MCF 10A (cell line): ENCODE data around the gene RETREG1. TPM values are rescaled to one million over a fixed set of nuclear protein-coding genes. Genes with fewer than 3 reads are reported as not detected.
A peak's percentile ranks its signal among the peaks of the same experiment; 100 is the strongest.

Experiments used
- BruUV-seq: library from RNA; stranded (reverse); fragments of 400-500 nt; replicated peaks from 2 replicates; lab custom pipeline; 2021; lab: Mats Ljungman, UMichigan
- CTCF ChIA-PET: fragments of 300-600 bp; sonication (Branson Sonifier 250); formaldehyde crosslinking; extraction: SDS; loops from one replicate; lab custom pipeline; 2021; ENCODE audit warnings: antibody characterized with exemption, inconsistent platforms; lab: Yijun Ruan, JAX
- POLR2A ChIA-PET: fragments of 300-600, 350-650 bp; sonication (Branson Sonifier 250); formaldehyde crosslinking; extraction: SDS; loops from one replicate; lab custom pipeline; 2020; ENCODE audit warnings: antibody characterized with exemption, inconsistent platforms; lab: Yijun Ruan, JAX
- DNase-seq: peaks from one replicate; pipeline ENCODE4 v3.0.0-alpha.2; 2018; ENCODE audit not compliant: unreplicated experiment
- H3K27ac Mint-ChIP-seq: one replicate; pipeline ENCODE4 v1.8.0; 2022; ENCODE audit warnings: mild to moderate bottlenecking, low read depth, mixed read lengths; ENCODE audit not compliant: unreplicated experiment
- H3K27me3 Mint-ChIP-seq: one replicate; pipeline ENCODE4 v1.8.0; 2022; ENCODE audit warnings: mixed read lengths; ENCODE audit not compliant: insufficient read depth, unreplicated experiment
- H3K36me3 Mint-ChIP-seq: one replicate; pipeline ENCODE4 v1.8.0; 2022; ENCODE audit warnings: mild to moderate bottlenecking, moderate library complexity, mixed read lengths; ENCODE audit not compliant: insufficient read depth, unreplicated experiment
- H3K4me1 Mint-ChIP-seq: one replicate; pipeline ENCODE4 v1.8.0; 2022; ENCODE audit warnings: mixed read lengths; ENCODE audit not compliant: insufficient read depth, unreplicated experiment
- H3K4me3 Mint-ChIP-seq: one replicate; pipeline ENCODE4 v1.8.0; 2022; ENCODE audit warnings: mild to moderate bottlenecking, moderate library complexity, mixed read lengths; ENCODE audit not compliant: unreplicated experiment
- H3K9me3 Mint-ChIP-seq: one replicate; pipeline ENCODE4 v1.8.0; 2022; ENCODE audit warnings: mixed read lengths; ENCODE audit not compliant: unreplicated experiment
- intact Hi-C: fragments of 100-400 bp; cut with micrococcal nuclease; formaldehyde crosslinking; loops from 2 replicates; pipeline ENCODE4 v1.14.1; 2022
- total RNA-seq: library from RNA; stranded (reverse); gene quantifications from 2 replicates; pipeline ENCODE4 v1.2.3, GENCODE V29; 2022
- TF ChIP-seq, protein P1 (sequence below): fragments of 200-600 bp; IDR thresholded peaks from one replicate; pipeline ENCODE4 v1.8.0; 2022; ENCODE audit warnings: antibody characterized with exemption, mild to moderate bottlenecking; ENCODE audit not compliant: unreplicated experiment

RETREG1 gene
- total RNA-seq, 1 experiment from 2014 or later = 4.9 TPM

GRCh38 chr5:16580382-16580781 is 36.4 kb downstream of the RETREG1 start:
- DNase-seq = no peak
- POLR2A ChIA-PET = no interaction called here
- no peaks in the 10 kb centered on the region for H3K9me3 Mint-ChIP-seq

DNA sequence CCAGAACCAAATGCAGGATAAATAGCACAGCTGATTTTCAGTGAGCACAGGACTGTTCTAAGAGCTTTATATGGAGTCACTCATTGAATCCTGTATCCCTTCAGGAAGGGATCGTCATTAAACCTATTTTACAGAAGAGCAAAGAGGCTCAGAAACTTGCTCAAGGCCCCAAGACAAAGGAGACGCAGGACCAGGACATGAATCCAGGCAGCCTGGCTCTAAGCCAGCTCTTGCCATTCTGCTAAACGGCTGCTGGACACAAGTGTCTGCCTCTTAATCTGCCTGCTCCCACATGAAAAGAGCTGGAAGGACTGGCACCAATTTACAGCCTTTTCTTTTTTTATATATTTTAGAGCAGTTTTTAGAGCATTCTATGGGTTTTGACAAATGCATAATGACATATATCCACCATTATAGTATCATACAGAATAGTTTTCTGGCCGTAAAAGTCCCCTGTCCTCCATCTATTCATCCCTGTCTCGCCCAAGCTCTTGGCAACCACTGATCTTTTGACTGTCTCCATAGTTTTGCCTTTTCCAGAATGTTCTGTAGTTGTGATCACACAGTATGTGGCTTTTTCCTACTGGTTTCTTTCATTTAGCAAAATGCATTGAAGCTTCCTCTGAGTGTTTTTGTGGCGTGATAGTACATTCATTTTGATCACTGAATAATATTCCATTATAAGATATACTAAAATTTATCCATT is 37.5 kb downstream of the RETREG1 start:
- ChIA-PET POLR2A (no interaction called here), CTCF (interaction anchor here (0.6 to 1.3 kb wide), 5 partner anchors 27 to 678 kb away, joined by 3 to 6 read pairs (median 4); no protein-coding TSS in a partner anchor)
- Mint-ChIP-seq H3K4me3 (no peak overlapping the region), H3K27me3 (no peaks in the 10 kb centered on the region), H3K36me3 (no peaks in the 10 kb centered on the region), H3K9me3 (no peaks in the 10 kb centered on the region), H3K27ac (no peak overlapping the region), H3K4me1 (peaks cover 9% of the 10 kb centered on the region)
- intact Hi-C loops = no loop called here
- TF ChIP-seq, protein P1, sequence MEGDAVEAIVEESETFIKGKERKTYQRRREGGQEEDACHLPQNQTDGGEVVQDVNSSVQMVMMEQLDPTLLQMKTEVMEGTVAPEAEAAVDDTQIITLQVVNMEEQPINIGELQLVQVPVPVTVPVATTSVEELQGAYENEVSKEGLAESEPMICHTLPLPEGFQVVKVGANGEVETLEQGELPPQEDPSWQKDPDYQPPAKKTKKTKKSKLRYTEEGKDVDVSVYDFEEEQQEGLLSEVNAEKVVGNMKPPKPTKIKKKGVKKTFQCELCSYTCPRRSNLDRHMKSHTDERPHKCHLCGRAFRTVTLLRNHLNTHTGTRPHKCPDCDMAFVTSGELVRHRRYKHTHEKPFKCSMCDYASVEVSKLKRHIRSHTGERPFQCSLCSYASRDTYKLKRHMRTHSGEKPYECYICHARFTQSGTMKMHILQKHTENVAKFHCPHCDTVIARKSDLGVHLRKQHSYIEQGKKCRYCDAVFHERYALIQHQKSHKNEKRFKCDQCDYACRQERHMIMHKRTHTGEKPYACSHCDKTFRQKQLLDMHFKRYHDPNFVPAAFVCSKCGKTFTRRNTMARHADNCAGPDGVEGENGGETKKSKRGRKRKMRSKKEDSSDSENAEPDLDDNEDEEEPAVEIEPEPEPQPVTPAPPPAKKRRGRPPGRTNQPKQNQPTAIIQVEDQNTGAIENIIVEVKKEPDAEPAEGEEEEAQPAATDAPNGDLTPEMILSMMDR = no peak
- peak; percentile 6 for DNase-seq
- BruUV-seq = no TSS peak

More at GRCh38 chr5:16580382-16580781, 36.4 kb downstream of the RETREG1 start:
- H3K4me3 Mint-ChIP-seq = no peak overlapping the region
- intact Hi-C loops = no loop called here
- H3K36me3 Mint-ChIP-seq = no peaks in the 10 kb centered on the region
- CTCF ChIA-PET = no interaction called here
- TF ChIP-seq, protein P1 = no peak
- no peaks in the 10 kb centered on the region for H3K27me3 Mint-ChIP-seq
- no TSS peak for BruUV-seq
- H3K4me1 Mint-ChIP-seq = no peaks in the 10 kb centered on the region
- no peak overlapping the region for H3K27ac Mint-ChIP-seq

DNA sequence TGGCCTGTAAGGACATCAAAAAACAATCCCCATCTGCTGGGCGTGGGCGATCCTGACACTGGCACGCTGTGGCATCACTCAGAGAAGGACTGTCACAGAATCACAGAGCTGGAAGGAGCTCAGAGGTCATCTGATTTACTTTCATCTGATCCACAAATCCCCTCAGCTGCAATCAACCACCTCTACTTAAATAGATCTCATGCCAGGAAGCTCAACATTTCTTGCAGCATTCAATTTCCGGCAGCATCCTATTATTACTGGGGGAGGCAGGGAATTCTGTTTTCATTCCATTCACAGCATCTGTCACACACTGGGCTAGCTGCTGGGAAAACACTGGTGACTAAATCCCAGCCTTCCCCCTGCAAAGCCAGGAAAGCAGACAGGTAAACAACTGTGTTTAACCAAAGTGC is 38.3 kb downstream of the RETREG1 start:
- no peak for DNase-seq
- Mint-ChIP-seq H3K36me3 (no peaks in the 10 kb centered on the region), H3K9me3 (no peaks in the 10 kb centered on the region), H3K27me3 (no peaks in the 10 kb centered on the region), H3K4me1 (peaks cover 15% of the 10 kb centered on the region), H3K4me3 (no peak overlapping the region), H3K27ac (no peak overlapping the region)
- CTCF ChIA-PET = interaction anchor here (0.5 to 1.1 kb wide), 7 partner anchors 26 to 1727 kb away, joined by 3 to 6 read pairs (median 3); no protein-coding TSS in a partner anchor
- intact Hi-C loops = no loop called here
- TF ChIP-seq, protein P1 = no peak
- POLR2A ChIA-PET = no interaction called here
- BruUV-seq = no TSS peak

DNA sequence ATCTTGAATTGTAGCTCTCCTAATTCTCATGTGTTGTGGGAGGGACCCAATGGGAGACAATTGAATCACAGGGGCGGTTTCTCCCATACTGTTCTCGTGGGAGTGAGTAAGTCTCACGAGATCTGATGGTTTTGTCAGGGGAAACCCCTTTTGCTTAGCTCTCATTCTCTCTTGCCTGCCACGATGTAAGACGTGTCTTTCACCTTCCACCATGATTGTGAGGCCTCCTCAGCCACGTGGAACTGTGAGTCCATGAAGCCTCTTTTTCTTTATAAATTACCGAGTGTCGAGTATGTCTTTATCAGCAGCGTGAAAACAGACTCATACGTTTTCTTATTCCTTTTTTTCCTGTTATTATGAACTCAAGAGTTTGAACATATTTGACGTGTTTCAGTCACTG is 39.1 kb downstream of the RETREG1 start:
- no peak for DNase-seq
- no peaks in the 10 kb centered on the region for H3K27me3 Mint-ChIP-seq
- intact Hi-C loops = no loop called here
- no peaks in the 10 kb centered on the region for H3K36me3 Mint-ChIP-seq
- no TSS peak for BruUV-seq
- TF ChIP-seq, protein P1 = no peak
- H3K9me3 Mint-ChIP-seq = no peaks in the 10 kb centered on the region
- CTCF ChIA-PET = interaction anchor here (0.5 to 1.3 kb wide), 5 partner anchors 9 to 1728 kb away, joined by 3 to 10 read pairs (median 4); no protein-coding TSS in a partner anchor
- no peak overlapping the region for H3K27ac Mint-ChIP-seq
- H3K4me1 Mint-ChIP-seq = peaks cover 15% of the 10 kb centered on the region
- no peak overlapping the region for H3K4me3 Mint-ChIP-seq
- POLR2A ChIA-PET = interaction anchor here (0.9 to 1.1 kb wide), 2 partner anchors 9 to 25 kb away, joined by 3 read pairs; no protein-coding TSS in a partner anchor
